Measurements from ENCODE around the gene BEGAIN. TPM values are rescaled to one million over a fixed set of nuclear protein-coding genes. Genes with fewer than 3 reads are reported as not detected.

BEGAIN gene
- total RNA-seq, 2 donors from 2014 or later: 0.74 to 0.99 TPM

- intact Hi-C loops (cut with DNase I): no loop called here
- no peaks in the 10 kb centered on the region for H3K9me3 ChIP-seq
- H3K27ac ChIP-seq: no peak overlapping the region
- no peak overlapping the region for H3K9ac ChIP-seq (ENCODE audit: low read depth in 2 of 2, low read length in 2 of 2)
- no peaks in the 10 kb centered on the region for H3K36me3 ChIP-seq
- H3K4me1 ChIP-seq: peaks cover 15% of the 10 kb centered on the region
- H3K27me3 ChIP-seq: no peaks in the 10 kb centered on the region
- no peak for DNase-seq
- no peak overlapping the region for H3K4me3 ChIP-seq
- no peak for TF ChIP-seq CTCF (IDR thresholded peaks at IDR 0.05)
Measured at GRCh38 chr14:100551056-100551455, 36.2 kb downstream of the BEGAIN start.

GRCh38 chr14:100549834-100550625 lies 37.2 kb downstream of the BEGAIN start:
- H3K4me3 ChIP-seq: no peak overlapping the region
- intact Hi-C loops (cut with DNase I): no loop called here
- H3K9ac ChIP-seq (ENCODE audit: low read depth in 2 of 2, low read length in 2 of 2): no peak overlapping the region
- no peak overlapping the region for H3K27ac ChIP-seq
- H3K4me1 ChIP-seq: peaks cover 15% of the 10 kb centered on the region
- DNase-seq: no peak
- H3K27me3 ChIP-seq: no peaks in the 10 kb centered on the region
- no peaks in the 10 kb centered on the region for H3K36me3 ChIP-seq
- TF ChIP-seq CTCF (IDR thresholded peaks at IDR 0.05): no peak
- no peaks in the 10 kb centered on the region for H3K9me3 ChIP-seq

- Histone ChIP-seq H3K27ac (no peak overlapping the region), H3K36me3 (no peaks in the 10 kb centered on the region), H3K27me3 (no peaks in the 10 kb centered on the region), H3K4me3 (no peak overlapping the region), H3K9ac (ENCODE audit: low read depth in 2 of 2, low read length in 2 of 2) (no peak overlapping the region), H3K9me3 (no peaks in the 10 kb centered on the region), H3K4me1 (peaks cover 15% of the 10 kb centered on the region)
- intact Hi-C loops (cut with DNase I): no loop called here
- no peak for TF ChIP-seq CTCF (IDR thresholded peaks at IDR 0.05)
- no peak for DNase-seq
Measured at GRCh38 chr14:100548939-100549338, 38.3 kb downstream of the BEGAIN start.

GRCh38 chr14:100548295-100548655 lies 38.9 kb downstream of the BEGAIN start:
- intact Hi-C loops (cut with DNase I): no loop called here
- Histone ChIP-seq H3K27ac (peak overlapping the region; percentile 78), H3K36me3 (no peaks in the 10 kb centered on the region), H3K9ac (ENCODE audit: low read depth in 2 of 2, low read length in 2 of 2) (peak overlapping the region in 1 of 2 donors; percentile 33), H3K27me3 (no peaks in the 10 kb centered on the region), H3K4me1 (peaks cover 15% of the 10 kb centered on the region), H3K4me3 (no peak overlapping the region), H3K9me3 (no peaks in the 10 kb centered on the region)
- DNase-seq: no peak
- TF ChIP-seq CTCF (IDR thresholded peaks at IDR 0.05): no peak

- DNase-seq: peak; percentile 88
- TF ChIP-seq CTCF (IDR thresholded peaks at IDR 0.05): no peak
- Histone ChIP-seq H3K27ac (peak overlapping the region; percentile 78), H3K27me3 (no peaks in the 10 kb centered on the region), H3K36me3 (no peaks in the 10 kb centered on the region), H3K4me1 (peaks cover 15% of the 10 kb centered on the region), H3K4me3 (no peak overlapping the region), H3K9me3 (no peaks in the 10 kb centered on the region), H3K9ac (ENCODE audit: low read depth in 2 of 2, low read length in 2 of 2) (peak overlapping the region; percentile 74 to 78)
- intact Hi-C loops (cut with DNase I): no loop called here
Measured at GRCh38 chr14:100547633-100548294, 39.5 kb downstream of the BEGAIN start.
